ENCODE data around the gene CENPK. TPM values are rescaled to one million over a fixed set of nuclear protein-coding genes. Genes with fewer than 3 reads are reported as not detected.
A peak's percentile ranks its signal among the peaks of the same experiment; 100 is the strongest.

Gene CENPK
- total and polyA plus RNA-seq, 9 of the 15 experiments (the other 6 are each of a cell fraction or from before 2014, with no cell fraction given): 30.8 to 134 (median 69.0) TPM

GRCh38 chr5:65482736-65483545, 80.0 kb downstream of the CENPK start (continued):
- TF ChIP-seq ETS1 (conservative IDR thresholded peaks at IDR 0.05; ENCODE audit: control insufficient read depth, low read depth, low read length) (no peak), ZNF444 (CRISPR knock-in tag; IDR thresholded peaks at IDR 0.05) (no peak), ZNF12 (CRISPR knock-in tag; IDR thresholded peaks at IDR 0.05) (no peak), SIN3A (IDR thresholded peaks at IDR 0.05; ENCODE audit: borderline replicate concordance in 2 of 2, control insufficient read depth in 1 of 2, low read depth in 2 of 2, low read length in 2 of 2) (no peak; a peak in 1 of 4 replicates), FOXM1 (IDR thresholded peaks at IDR 0.05; ENCODE audit: low read depth) (peak; percentile 74), FOXM1 (CRISPR knock-in tag; IDR thresholded peaks at IDR 0.05; ENCODE audit: low read depth) (no peak), NCOA6 (IDR thresholded peaks at IDR 0.05) (no peak), SMAD4 (CRISPR knock-in tag; conservative IDR thresholded peaks at IDR 0.05) (no peak), IRF1 (CRISPR knock-in tag; IDR thresholded peaks at IDR 0.05; ENCODE audit: borderline replicate concordance) (no peak), GATAD2A (IDR thresholded peaks at IDR 0.05) (no peak), CEBPG (CRISPR knock-in tag; IDR thresholded peaks at IDR 0.05) (no peak), CEBPG (tag; conservative IDR thresholded peaks at IDR 0.05 in 1 of 2, IDR thresholded peaks at IDR 0.05 in 1 of 2) (no peak), ZNF197 (CRISPR knock-in tag; IDR thresholded peaks at IDR 0.05; ENCODE audit: low read depth) (no peak), THAP12 (CRISPR knock-in tag; IDR thresholded peaks at IDR 0.05) (no peak), MTA1 (IDR thresholded peaks at IDR 0.05; ENCODE audit: borderline replicate concordance) (no peak), CREB3 (tag; conservative IDR thresholded peaks at IDR 0.05; ENCODE audit: low read depth) (no peak), SNAPC5 (CRISPR knock-in tag; IDR thresholded peaks at IDR 0.05) (no peak), SAP30 (IDR thresholded peaks at IDR 0.05; ENCODE audit: borderline replicate concordance, insufficient read depth, low read depth, low read length, poor library complexity, severe bottlenecking) (no peak), RBM39 (optimal IDR thresholded peaks at IDR 0.05; ENCODE audit: low read depth, low read length) (no peak), ZNF431 (CRISPR knock-in tag; IDR thresholded peaks at IDR 0.05) (no peak), HCFC1 (IDR thresholded peaks at IDR 0.05; ENCODE audit: low read depth, low read length) (no peak), ELF4 (CRISPR knock-in tag; IDR thresholded peaks at IDR 0.05) (0 out of 2 replicates have a peak, but pooled peaks have one; percentile 53), BRD9 (IDR thresholded peaks at IDR 0.05; ENCODE audit: low read depth, partially characterized antibody) (no peak)

All from K562 (cell line).